Kidney capillary endothelial cell (primary cell): ENCODE results near the gene CUX1.
"Not testable (repeated sequence)": the region's sequence is repeated elsewhere in the genome, so short reads cannot be mapped to it uniquely, and the experiment has no call there.

Source experiments
- DNase-seq: peaks from one replicate; pipeline ENCODE4 v3.0.0-alpha.2; 2018; ENCODE audit warnings: low spot score

CUX1 gene

GRCh38 chr7:101824440-101824839 lies 7.0 kb downstream of the CUX1 start:
- DNase-seq, result no peak

GRCh38 chr7:101826081-101826835 lies 8.8 kb downstream of the CUX1 start:
- no peak for DNase-seq

GRCh38 chr7:101828301-101829020 lies 11.0 kb downstream of the CUX1 start:
- DNase-seq, result no peak

GRCh38 chr7:101829374-101829773 lies 11.9 kb downstream of the CUX1 start:
- DNase-seq, result no peak

GRCh38 chr7:101829821-101830220 lies 12.4 kb downstream of the CUX1 start:
- no peak for DNase-seq

- DNase-seq, result not testable (repeated sequence)
Observed at GRCh38 chr7:101831396-101831795, 14.0 kb downstream of the CUX1 start.

- DNase-seq, result no peak
Observed at GRCh38 chr7:101832205-101832631, 14.8 kb downstream of the CUX1 start.

GRCh38 chr7:101832685-101833375 lies 15.4 kb downstream of the CUX1 start:
- no peak for DNase-seq

GRCh38 chr7:101833799-101834198 lies 16.4 kb downstream of the CUX1 start:
- no peak for DNase-seq

GRCh38 chr7:101835136-101835535 lies 17.7 kb downstream of the CUX1 start:
- DNase-seq, result no peak

GRCh38 chr7:101837433-101837832 lies 20.0 kb downstream of the CUX1 start:
- not testable (repeated sequence) for DNase-seq

GRCh38 chr7:101838837-101839483 lies 21.5 kb downstream of the CUX1 start:
- no peak for DNase-seq

GRCh38 chr7:101841328-101841727 lies 23.9 kb downstream of the CUX1 start:
- no peak for DNase-seq

GRCh38 chr7:101843293-101844271 lies 26.2 kb downstream of the CUX1 start:
- no peak for DNase-seq

GRCh38 chr7:101845974-101846373 lies 28.5 kb downstream of the CUX1 start:
- no peak for DNase-seq

- DNase-seq, result no peak
Observed at GRCh38 chr7:101846800-101847538, 29.5 kb downstream of the CUX1 start.

GRCh38 chr7:101848208-101848951 lies 31.0 kb downstream of the CUX1 start:
- no peak for DNase-seq

GRCh38 chr7:101849314-101849713 lies 31.9 kb downstream of the CUX1 start:
- DNase-seq, result not testable (repeated sequence)

- DNase-seq, result not testable (repeated sequence)
Observed at GRCh38 chr7:101852364-101852763, 34.9 kb downstream of the CUX1 start.

- DNase-seq, result no peak
Observed at GRCh38 chr7:101853684-101854083, 36.3 kb downstream of the CUX1 start.
